ENCODE measurements around the gene TRIM16.
"Not testable (repeated sequence)": the region's sequence is repeated elsewhere in the genome, so short reads cannot be mapped to it uniquely, and the experiment has no call there.

TRIM16 gene

DNA sequence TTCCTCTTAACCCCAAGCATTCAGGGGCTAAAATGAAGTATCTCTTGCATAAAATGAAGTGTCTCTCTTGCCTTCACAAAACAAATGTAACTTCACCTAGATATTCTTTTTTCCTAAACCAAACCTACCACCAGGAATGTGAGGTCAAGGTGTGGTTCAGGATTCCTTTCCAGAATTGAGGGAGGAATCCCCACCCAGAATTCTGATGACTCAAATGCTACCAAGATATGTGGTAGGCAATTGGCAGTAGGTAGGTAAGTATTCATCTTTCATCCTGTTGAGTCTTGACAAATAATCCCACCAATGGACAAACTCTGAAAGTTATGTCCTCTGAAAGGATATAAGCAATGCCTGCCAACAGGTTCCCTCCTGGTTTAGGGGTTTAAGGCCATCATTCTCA lies 26.2 kb downstream of the TRIM16 start:
- no peak for DNase-seq

DNA sequence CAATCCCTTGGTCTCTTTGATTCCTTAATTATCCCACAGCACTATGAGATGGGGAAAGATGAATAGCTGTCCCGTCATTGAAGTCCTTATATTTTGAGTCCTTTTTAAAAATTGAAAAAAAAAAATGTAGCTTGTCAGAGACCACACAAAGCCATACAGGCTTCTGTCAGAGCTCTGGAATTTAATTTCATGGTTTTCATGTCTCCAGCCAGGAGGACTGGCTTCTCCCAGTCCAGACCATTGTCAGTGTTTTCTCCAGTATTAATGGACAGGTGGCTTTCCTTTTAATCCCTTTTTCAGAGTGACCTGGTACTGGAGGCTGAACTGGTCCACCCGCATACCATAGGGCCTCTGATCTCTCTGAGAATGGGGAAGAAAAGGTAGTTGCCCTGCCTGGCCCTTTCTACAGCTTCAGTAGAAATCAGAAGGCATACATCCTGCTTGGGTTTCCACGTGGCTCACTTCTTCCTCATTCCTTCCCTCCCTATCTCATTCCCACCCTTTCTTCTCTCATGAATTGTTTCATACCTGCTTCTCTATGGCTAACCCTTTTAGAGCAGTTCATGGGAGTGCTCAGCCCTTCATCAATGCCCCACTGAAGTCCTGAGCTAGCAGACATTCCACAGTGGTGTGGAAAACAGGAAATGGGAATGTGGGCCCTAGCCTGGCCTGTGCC lies 29.1 kb downstream of the TRIM16 start:
- DNase-seq = no peak

GRCh38 chr17:15654401-15654800 lies 29.7 kb downstream of the TRIM16 start:
- not testable (repeated sequence) for DNase-seq

DNA sequence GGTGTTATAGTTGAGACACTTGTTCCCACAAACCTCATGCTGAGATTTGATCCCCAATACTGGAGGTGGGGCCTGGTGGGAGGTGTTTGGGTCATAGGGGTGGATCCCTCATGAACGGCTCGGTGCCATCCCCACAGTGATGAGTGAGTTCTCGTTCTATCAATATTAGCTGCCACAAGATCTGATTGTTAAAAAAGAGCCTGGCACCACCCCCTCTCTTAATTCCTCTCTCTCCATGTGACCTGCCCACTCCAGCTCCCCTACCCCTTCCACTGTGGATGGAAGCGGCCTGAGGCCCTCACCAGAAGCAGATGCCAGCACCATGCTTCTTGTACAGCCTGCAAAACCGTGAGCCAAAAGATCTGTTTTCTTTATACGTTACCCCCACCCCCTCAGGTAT lies 31.2 kb downstream of the TRIM16 start:
- DNase-seq = no peak

DNA sequence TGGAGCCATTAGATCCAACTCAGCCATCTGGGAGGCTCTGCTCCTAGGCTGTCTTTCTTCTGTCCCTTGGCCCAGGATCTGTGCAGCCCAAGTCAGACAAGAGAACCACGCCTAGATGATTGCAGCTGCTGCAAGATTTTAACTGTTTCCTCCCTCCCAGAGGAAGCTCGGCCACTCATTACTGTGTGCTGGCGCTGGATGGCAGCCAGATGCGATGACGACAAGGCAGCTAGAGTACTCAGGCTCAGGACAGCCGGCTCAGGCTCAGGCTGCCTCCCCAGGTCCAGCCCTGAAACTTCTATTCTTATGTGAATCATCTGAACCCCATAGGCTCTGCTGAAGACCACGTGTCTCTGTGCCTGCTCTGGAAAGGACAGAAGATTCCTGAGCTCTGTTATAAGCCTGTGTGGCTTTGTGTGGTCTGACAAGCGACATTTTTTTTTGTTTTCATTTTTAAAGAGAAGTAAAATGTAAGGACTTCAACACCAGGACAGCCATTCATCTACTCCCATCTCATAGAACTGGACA lies 32.5 kb downstream of the TRIM16 start:
- DNase-seq = no peak

GRCh38 chr17:15650741-15651582 lies 33.1 kb downstream of the TRIM16 start:
- DNase-seq = no peak

DNA sequence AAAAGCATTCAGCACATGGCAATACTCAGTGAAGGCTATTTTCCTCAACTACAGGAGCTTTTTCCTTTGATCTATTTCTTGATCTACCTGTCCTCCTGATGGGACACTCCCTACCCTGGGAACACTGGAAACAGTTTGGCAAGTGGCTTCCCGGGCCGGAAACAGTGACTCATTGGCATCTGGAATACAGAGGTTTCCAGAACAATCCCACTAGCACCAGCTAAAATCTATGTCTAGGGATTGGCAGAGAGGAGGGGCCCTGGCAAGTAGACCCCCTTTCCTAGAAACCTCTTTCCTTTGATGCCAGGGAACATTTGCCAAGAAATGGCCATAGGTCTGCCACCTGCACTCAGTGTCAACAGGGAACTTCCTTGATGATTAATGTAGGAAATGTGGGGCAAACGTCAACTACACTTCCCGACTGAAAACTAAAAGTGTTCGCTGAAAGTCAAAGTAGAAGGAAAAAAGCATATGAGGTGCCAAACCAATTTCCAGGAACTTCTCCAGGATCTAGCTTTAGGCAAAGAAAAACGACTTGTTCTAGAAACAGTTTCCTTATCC lies 34.2 kb downstream of the TRIM16 start:
- no peak for DNase-seq

- no peak for DNase-seq
Observed at GRCh38 chr17:15648386-15648785, 35.7 kb downstream of the TRIM16 start.

DNA sequence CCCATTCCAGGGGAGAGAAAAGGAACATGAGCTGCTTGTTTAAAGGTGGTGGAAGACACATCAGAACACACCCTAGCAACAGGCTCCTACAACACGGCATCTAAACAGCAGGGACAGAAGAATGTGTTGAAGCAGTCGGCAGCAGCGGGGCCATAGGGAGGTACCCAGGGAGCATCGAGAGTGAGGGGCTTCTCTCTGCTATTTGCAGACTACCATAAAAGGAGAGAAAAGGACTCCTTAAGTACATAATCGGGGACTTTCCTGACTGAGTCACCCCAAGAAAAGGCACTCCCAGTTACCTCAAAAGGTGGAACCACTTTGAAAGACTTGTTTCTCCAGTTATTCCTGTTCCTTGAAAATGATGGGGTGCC lies 38.2 kb downstream of the TRIM16 start:
- not testable (repeated sequence) for DNase-seq

GRCh38 chr17:15645099-15645941 lies 38.8 kb downstream of the TRIM16 start:
- not testable (repeated sequence) for DNase-seq

DNA sequence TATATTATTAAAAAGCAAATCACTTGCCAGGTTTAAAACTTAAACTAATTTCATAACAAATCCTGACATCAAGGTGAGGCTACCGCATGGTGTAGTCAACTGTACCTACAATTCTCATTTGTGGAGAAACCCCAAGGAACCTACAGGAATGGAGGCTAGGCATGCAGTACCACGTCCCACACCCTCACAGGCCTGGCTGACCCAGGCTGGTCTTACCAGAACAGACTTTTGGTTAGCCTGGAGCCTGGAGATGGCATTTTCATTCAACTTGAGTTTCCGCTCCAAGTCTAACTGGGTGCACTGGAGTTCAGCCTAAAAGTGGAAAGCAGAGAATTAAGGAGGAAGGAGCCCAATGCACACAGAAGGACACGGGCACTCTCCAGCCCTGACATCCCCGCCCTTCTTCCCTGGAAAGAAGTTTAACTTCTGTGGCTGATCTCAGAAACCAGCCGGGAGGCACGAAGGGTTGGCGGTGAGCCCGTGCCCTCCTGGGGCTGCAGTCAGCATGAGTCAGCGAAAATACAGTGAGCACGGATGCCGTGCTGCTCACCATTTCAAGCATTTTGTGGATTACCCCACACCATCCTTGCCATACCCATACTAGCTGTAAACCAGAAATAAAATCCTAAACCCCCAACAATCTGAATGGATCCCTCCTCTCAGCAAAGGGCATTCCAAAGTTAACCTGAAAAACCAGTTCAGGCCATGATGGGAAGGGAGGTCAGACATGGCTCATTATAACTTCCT lies 41.4 kb downstream of the TRIM16 start:
- not testable (repeated sequence) for DNase-seq

GRCh38 chr17:15642014-15642413 lies 42.1 kb downstream of the TRIM16 start:
- DNase-seq = not testable (repeated sequence)

GRCh38 chr17:15630930-15631453 lies 53.1 kb downstream of the TRIM16 start:
- not testable (repeated sequence) for DNase-seq

GRCh38 chr17:15629991-15630390 lies 54.1 kb downstream of the TRIM16 start:
- not testable (repeated sequence) for DNase-seq

DNA sequence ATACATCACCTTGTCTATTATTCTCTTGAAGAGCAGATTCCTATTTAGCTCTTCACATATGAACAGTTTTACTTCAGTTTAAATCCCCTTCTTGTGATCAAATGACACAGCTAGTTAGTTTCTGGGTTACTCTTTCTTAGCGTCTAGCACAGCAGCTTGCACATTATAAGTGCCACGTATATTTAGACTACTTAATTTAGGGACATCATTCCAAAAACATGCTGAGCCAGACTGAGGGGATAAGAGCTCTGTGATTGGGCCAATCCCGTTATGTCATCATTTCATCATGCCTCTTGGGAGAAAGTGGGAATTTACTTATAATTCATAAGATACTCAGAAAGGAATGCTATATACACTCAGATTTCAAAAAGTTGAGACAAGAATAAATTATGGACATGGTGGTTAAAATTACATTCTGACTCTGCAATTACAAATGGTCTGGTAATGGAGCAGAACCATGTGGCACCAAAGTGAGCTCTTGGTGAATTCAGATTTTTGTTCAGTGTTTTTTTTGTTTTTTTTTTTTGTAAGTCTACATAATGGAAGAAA lies 60.4 kb downstream of the TRIM16 start:
- DNase-seq = not testable (repeated sequence)

- not testable (repeated sequence) for DNase-seq
Observed at GRCh38 chr17:15623255-15623654, 60.9 kb downstream of the TRIM16 start.

DNA sequence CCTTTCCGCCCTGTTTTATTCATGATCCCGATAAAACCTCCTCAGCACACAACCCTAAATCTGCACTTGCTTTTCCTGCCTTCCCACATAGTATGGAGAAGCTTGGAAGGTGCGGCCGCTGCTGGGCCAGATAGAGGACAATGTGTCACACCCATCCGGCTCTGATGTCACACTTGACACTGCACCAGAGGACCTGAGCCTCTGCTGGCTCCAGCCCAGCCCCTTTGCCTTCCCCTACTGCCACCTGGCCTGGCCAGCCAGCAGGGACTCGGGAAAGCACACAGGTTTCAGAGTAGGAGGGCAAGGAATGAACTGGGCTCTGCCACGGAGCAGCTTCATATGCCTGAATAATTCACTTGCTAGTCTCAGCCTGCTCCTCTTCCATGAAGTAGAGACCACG lies 62.0 kb downstream of the TRIM16 start:
- not testable (repeated sequence) for DNase-seq

- DNase-seq = not testable (repeated sequence)
Observed at GRCh38 chr17:15619331-15620058, 64.6 kb downstream of the TRIM16 start, which contains the start of gene FBXW10B. Gene FBXW10B, minus strand, starts transcription at chr17:15619704. Its CDS starts 192 bp downstream, at chr17:15619512.

DNA sequence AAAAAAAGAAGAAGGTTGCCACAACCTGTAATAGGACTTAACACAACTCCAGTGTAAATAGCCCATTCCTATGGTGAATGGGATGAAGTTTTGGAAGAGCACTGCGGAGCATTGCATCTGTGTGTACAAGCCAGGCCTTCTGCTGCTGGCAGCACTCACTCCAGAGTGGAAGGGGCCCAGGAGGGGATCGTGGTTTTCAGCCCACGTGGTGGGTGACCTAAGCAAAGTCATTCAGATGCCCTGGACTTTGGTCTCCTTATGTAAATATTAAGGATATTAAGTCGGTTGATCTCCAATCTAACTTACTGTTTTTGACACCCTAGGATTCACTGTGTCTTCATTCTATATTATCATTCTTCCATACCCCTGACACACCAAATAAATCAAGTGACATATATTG lies 67.3 kb downstream of the TRIM16 start:
- DNase-seq = not testable (repeated sequence)

GRCh38 chr17:15615850-15616249 lies 68.3 kb downstream of the TRIM16 start:
- not testable (repeated sequence) for DNase-seq
